HG03045 (cell line): ENCODE measurements around the gene CATSPER3.

Source experiments
- ATAC-seq: cut with Tn5 transposase; IDR thresholded peaks from one replicate; pipeline ENCODE4 v1.9.1; 2021; ENCODE audit warnings: mild to moderate bottlenecking, moderate library complexity; ENCODE audit not compliant: unreplicated experiment

Gene CATSPER3

DNA sequence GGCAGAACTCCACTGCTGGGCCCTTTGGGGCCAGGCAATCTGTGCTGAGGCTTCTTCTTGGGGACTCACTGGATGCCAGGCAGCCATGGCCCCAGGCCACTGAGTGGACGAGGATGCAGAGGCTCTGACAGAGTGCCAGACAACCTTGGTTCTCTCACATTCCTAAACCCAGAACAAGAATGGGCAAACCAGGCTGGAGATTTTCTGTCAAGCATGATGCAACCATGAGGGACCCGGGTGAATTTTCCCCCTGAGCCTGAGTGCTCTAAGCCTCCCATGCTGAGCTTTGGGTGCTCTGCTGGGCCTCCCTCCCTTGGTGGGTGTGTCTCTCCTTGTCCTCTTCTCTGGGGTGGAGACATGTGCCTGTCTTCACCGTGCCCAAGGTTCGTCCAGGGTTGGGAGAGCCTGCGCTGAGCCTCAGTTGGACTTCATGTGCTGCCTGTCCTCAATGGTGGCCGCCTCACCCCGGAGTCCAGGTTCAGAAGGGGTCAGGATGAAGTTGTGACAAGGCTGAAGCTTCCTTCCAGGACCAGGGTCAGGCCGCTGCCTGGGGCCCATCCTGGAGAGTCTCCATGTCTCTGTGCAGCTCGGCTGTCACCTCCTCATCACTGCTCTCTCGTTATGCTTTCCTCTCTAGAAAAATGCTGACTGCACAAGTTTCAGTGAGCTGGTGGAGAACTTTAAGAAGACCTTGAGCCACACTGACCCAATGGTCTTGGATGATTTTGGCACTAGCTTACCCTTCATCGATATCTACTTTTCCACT, 42.2 kb downstream of the CATSPER3 start:
- no peak for ATAC-seq

- no peak for ATAC-seq
Measured at GRCh38 chr5:135010502-135011354, 43.0 kb downstream of the CATSPER3 start.

- ATAC-seq: no peak
Measured at GRCh38 chr5:135011355-135012032, 43.8 kb downstream of the CATSPER3 start.

DNA sequence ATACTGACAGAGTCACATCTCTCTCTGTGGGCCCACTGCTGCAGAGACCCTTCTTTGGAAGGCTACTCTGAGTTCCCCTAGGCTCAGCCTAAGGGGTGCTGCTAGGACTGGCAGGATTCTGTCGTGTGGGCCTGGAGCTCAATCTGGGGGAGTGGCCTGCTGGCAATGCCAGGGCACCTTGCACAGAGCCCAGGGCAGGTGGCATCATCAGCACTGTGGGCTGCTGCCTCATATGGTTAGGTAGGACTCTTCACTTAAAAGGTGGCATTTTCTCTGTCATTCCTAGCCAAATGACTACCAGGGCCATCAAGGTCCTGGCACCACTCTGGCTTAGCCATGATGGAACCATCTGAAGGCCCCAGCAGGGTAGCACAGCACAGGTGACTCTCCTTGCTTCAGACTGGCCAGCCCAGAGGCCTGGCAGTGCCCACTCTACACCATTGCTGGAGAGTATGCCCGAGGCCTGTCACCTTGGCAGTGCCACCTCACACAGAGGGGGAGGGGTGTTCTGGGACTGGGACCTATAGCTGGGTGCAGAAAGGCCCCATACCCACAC, 44.4 kb downstream of the CATSPER3 start:
- ATAC-seq: no peak

GRCh38 chr5:135012951-135013391, 45.3 kb downstream of the CATSPER3 start:
- no peak for ATAC-seq

DNA sequence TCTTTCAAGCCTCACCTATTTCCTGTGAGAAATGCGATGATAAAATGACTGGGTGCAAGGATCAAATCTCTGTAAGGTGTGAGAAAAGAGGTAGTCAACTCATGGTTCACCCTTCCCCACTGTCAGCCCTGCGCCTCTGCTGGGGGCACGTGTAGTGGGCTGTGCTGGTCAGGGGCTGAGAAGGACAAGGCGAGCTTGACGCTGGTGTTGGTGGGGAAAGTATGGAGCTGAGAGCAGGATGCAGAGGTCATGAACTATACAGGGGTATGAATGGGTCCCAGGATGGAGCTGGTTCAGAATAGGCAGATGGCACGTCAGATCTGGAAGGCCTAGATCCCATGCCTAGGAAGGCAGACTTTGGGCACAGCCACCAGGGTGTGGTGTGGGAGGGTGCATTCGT, 45.7 kb downstream of the CATSPER3 start:
- ATAC-seq: no peak

DNA sequence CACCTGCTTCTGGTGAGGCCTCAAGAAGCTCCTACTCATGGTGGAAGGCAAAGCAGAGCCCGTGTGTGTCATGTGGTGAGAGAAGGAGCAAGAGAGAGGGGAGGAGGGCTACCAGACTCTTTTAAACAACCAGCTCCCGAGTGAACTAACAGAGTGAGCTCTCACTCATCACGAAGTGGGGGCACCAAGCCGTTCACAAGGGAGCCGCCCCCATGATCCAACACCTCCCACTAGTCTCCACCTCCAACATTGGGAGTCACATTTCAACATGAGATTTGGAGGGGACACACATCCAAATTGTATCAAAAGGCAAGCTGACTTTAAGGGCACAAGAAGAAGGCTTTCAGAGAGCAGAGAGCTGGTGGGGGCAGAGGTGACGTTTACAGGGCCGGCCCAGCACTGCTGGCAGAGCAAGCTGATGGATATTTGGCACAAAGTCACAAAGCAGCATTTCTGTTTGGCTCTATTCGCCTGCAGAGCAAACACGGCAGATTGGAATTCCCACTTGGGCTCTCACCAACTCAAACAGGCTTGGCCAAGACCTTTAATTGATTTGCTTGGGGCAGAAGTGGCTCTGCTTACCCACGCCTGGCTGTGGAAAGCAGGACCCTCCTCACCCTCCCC, 46.4 kb downstream of the CATSPER3 start:
- ATAC-seq: no peak

- no peak for ATAC-seq
Measured at GRCh38 chr5:135015942-135016341, 48.2 kb downstream of the CATSPER3 start.

DNA sequence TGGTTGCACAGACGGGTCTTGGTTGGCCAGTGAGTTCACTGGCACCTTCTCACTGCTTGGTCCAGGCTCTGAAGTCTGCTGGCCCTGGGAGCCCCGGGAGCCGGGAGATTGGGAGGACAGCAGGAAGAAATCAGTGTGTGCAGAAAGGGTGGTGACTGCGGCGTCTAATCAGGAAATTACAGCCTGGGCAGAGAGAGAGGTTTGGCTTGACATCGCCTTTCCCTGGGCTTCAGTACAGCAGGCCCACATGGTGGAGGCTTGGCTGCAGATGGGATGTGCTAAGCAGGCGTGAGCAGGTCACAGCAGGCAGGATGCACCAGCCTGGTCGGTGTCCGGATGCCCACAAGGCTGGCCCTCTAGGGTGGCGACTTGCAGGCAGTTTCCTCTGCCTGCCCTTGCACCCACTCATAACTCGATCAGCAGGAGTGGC, 49.2 kb downstream of the CATSPER3 start:
- ATAC-seq: no peak

GRCh38 chr5:135018457-135018856, 50.8 kb downstream of the CATSPER3 start:
- no peak for ATAC-seq

DNA sequence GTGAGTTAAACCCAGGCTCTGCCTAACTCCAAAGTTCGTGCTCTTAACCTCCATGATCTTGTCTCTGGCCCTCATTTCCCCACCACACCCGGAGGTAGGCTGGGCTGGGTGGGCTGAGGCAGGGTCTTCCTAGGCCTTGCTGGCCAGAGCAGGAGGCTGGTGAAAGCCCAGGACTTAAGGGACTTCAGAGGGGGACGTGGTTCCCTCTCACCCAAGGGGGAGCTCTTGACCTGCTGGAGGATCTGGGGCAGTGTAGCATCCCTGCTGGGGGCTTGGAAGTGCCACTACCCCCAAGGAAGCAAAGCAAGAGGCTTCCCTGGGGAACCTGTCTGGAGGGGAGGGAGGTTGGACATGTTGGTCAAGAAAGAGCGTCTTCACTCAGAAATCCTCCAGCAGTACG, 51.6 kb downstream of the CATSPER3 start:
- ATAC-seq: no peak

GRCh38 chr5:135020111-135020895, 52.6 kb downstream of the CATSPER3 start:
- ATAC-seq: no peak

- no peak for ATAC-seq
Measured at GRCh38 chr5:135024956-135025729, 57.4 kb downstream of the CATSPER3 start.

- no peak for ATAC-seq
Measured at GRCh38 chr5:135025730-135026644, 58.3 kb downstream of the CATSPER3 start.

GRCh38 chr5:135026645-135027265, 59.0 kb downstream of the CATSPER3 start:
- ATAC-seq: no peak

DNA sequence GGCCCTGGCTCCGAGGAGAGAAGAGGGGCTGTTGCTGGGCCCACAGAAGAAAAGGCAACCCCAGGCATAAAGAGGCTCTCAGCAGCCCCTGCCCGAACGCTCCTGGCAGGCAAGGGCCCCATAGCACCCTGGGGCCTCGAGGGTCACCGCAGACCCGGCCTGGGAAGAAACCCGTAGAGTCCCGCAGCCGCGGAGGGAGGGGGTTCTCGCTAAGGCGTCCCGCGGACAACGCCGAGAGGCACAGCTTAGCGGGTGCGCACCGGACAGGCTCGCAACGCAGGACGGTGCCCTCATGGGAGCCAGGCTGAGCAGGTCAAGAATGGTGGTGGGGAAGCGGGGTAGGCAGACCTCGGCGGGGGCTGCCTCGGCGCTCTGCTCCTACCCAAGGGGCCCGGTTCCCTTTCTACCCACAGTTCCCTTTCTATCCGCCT, 59.6 kb downstream of the CATSPER3 start:
- ATAC-seq: no peak
